A375 (cell line): ENCODE data around the gene TSC1. TPM values are rescaled to one million over a fixed set of nuclear protein-coding genes. Genes with fewer than 3 reads are reported as not detected.

Experiments used
- small RNA-seq: library from RNA; depleted of rRNA; stranded (forward); fragments of <200 nt; gene quantifications from one replicate; pipeline ENCODE3, GENCODE V24; 2014
- total RNA-seq: library from RNA; depleted of rRNA; stranded (reverse); fragments of >200 nt; shearing (Covaris generic); gene quantifications from 2 replicates; pipeline ENCODE4 v1.2.3, GENCODE V29; 2014; rRNA removed

The TSC1 gene
- total RNA-seq, result 16.3 and 17.7 TPM in 2 replicates

DNA sequence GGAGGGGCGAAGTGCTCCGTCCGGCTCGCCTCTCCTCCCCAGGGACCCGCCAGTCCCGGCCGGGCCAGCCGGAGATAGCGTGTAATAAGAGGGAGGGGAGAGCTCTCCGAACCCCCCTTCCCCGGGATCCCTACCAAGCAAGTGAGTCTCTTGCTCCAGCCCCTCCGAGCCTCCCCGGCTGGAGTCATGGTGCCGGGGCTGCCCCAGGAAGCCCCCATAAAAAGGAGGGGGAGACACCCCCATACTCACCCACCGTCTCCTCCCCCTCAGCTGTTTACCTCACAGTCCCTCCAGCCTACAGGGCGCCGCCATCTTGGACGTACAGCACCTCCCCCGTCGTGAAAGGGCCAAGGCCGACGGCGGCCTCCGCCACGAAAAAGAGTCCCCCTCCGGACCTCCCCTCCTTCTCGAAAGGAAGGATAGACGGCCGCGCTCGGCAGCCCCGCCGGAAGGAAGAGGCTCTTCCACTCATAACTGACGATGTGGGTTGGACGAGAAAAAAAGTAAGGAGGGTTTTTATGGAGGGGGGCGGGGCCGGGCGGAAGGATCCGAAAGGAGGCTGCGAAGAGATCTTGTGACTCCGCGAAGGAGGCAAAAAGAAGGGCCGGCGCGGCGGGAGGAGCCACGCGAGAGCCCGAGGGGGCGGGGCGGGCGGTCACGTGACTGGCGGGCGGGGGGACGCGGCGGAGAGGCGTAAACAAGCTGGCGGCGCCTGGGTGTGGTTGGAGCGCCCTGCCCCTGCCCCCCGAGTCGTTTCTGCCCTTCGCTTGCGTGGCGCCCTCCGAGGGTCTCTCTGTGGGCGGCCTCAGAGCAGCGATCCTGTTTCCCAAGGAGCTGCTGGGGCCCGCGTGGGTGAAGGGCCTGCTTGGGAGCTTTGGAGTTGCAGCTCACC lies at the start of gene TSC1:
Gene TSC1 (minus strand): TSS at position 323 of the 892 bp plus-strand sequence. CDS start 15,744 bp downstream, outside the sequence.

DNA sequence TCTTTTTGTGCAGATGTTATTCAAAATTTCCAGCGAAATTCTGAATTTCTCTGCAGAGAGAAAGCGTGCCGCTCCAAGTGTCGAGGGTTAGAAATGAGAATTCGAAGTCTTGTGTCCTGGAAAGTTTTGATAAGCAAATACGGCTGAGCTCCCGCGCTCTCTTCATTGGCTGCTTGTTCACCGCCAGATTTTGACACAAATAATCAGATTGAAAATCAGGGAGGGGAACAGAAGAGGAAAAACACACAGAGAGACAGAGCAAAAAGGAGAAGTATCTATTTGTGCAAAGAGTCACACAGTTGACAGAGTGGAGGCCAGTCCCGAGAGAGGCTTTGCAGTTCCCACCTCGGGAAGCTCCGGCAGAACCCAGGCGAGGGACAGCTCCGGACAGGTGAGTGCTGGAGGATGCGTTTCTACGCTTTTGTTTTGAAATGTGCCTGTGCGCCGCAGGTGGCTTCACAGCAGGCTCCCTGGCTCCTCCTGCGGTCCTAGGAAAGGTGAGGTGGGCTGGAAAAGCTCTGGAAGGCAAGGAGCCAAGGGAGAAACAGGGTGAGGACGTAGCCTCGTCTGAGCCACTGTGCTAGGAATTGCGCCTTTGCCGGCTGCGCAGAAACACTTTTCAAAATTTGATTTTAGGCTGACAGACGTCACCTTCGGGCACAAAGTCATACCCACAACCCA lies 34.2 kb upstream of the TSC1 start, which contains the start of gene GFI1B:
Gene GFI1B (plus strand): TSS at position 244 of the 681 bp plus-strand sequence. CDS start 7,985 bp downstream, outside the sequence.

DNA sequence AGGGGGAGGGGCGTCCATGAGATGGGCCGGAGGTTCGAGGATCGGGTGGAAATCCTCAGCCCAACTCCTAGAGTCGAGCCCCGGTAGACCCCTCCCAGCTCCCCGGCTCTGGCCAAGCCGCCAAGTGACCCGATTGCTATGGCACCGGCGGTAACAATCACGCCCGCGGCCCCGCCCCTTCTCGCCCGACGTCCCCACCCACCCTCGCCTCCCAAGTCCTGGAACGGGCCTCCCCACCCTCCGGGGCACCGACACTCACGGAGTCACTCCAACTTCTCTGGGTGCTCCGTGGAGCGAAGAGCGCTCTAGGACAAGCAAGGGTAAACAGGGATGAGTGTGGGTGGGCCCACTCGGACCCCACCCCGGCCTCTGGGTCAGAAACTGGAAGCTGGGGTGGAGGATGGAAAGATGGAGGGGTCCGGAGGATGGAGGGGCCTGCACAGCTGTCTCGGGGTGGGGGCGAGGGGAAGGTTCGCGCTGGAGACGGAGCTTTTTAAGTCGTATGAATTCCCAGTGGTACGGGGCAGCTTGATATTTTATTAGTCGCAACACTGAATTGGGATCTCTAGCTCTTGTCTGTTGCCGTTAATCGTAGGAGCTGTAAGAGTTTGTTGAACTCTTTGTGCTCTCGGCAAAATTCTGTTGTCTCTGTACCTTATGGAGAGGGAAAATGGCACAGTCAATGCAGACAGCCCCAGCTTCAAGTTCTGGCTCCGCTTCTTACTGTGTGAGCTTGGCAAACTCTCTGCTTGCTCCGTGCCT lies 65.5 kb downstream of the TSC1 start, which contains the start of gene SPACA9:
Gene SPACA9 (plus strand): TSS at position 204 of the 762 bp plus-strand sequence. CDS start 5,050 bp downstream, outside the sequence.

DNA sequence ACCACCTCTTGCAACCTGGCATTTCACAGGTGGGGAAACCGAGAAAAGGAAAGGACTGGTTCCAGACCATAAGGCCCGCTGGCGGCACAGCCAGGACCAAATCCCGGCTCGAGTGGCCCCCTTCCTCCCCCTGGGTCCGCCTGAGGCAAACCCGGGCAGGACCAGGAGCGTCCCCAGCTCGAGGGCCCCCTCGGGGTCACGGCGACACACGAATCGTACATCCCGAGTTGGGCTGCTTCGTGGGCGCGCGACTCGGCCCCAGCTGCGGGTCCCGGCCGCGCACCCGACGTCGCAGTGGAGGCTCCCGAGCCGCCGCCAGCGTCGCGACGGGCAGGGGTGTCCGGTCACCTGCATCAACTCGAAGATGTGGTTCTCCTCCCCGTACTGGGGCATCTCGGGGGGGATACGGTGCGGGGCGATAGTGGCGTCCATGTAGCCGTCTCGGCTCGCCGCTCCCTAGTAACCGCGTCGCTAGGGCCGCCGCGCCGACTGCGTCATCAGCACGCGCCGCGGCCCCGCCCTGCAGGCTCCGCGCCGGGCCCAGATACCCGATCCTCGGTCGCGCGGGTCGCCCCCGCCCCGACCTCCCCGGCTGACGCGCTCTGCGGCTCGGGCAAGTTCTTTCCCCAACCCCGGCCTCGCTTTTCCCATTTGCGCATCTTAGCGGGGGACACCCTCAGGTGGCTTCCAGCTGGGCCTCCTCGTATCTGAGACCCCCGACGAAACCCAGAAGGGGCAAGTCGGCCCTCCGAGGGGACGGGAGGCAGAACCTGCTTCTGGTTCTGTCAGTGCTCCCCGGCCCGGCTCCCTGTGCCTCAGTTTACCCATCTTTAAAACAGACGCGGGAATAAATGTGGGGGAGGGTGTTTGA lies 66.4 kb downstream of the TSC1 start, which contains the start of gene AK8:
Gene AK8 (minus strand): TSS at position 461 of the 871 bp plus-strand sequence. CDS start 29 bp downstream, at position 432.

Small RNA genes lying within 50 kb of the gene (small RNA-seq; reads per million reads assigned to genes)
- not detected for gene AL593851.1
- gene MIR548AW, result not detected
- gene RNU7-21P, result not detected

Other genes with a start within 250 kb of the TSC1 start
- 0.05 and 0.68 TPM in 2 replicates for gene AK8, start 66.3 kb downstream of the TSC1 start, total RNA-seq
- gene SPACA9, start 65.7 kb downstream of the TSC1 start, total RNA-seq, result 4.0 and 5.8 TPM in 2 replicates
- not detected in 2 replicates for gene GFI1B, start 34.1 kb upstream of the TSC1 start, total RNA-seq
- 94.9 and 101 TPM in 2 replicates for gene GTF3C5, start 86.4 kb upstream of the TSC1 start, total RNA-seq
- 0.19 TPM in 1 of 2 replicates, not detected in the other for gene CEL, start 117.4 kb upstream of the TSC1 start, total RNA-seq
- gene RALGDS, start 176.6 kb upstream of the TSC1 start, total RNA-seq, result 32.5 and 40.5 TPM in 2 replicates
- 17.6 and 22.6 TPM in 2 replicates for gene GBGT1, start 219.3 kb upstream of the TSC1 start, total RNA-seq